Measurements from ENCODE around the gene ANKRD30A.
"Not testable (repeated sequence)": the region's sequence is repeated elsewhere in the genome, so short reads cannot be mapped to it uniquely, and the experiment has no call there.

ANKRD30A gene

GRCh38 chr10:37146443-37146842, 21.0 kb downstream of the ANKRD30A start:
- no peak for DNase-seq (ENCODE audit: extremely low read depth, low read depth)
- no peak for TF ChIP-seq CTCF (IDR thresholded peaks at IDR 0.05; ENCODE audit: low read depth, low read length)

- not testable (repeated sequence) for DNase-seq (ENCODE audit: extremely low read depth, low read depth)
Measured at GRCh38 chr10:37162430-37162829, 37.0 kb downstream of the ANKRD30A start.

- not testable (repeated sequence) for DNase-seq (ENCODE audit: extremely low read depth, low read depth)
Measured at GRCh38 chr10:37171945-37172344, 46.5 kb downstream of the ANKRD30A start.

- DNase-seq (ENCODE audit: extremely low read depth, low read depth), result not testable (repeated sequence)
Measured at GRCh38 chr10:37178296-37178695, 52.9 kb downstream of the ANKRD30A start.

- DNase-seq (ENCODE audit: extremely low read depth, low read depth), result not testable (repeated sequence)
Measured at GRCh38 chr10:37182719-37183118, 57.3 kb downstream of the ANKRD30A start.

GRCh38 chr10:37206132-37206531, 80.7 kb downstream of the ANKRD30A start:
- TF ChIP-seq CTCF (IDR thresholded peaks at IDR 0.05; ENCODE audit: low read depth, low read length), result no peak
- DNase-seq (ENCODE audit: extremely low read depth, low read depth), result no peak

GRCh38 chr10:37220866-37221265, 95.5 kb downstream of the ANKRD30A start:
- TF ChIP-seq CTCF (IDR thresholded peaks at IDR 0.05; ENCODE audit: low read depth, low read length), result no peak
- no peak for DNase-seq (ENCODE audit: extremely low read depth, low read depth)

- no peak for DNase-seq (ENCODE audit: extremely low read depth, low read depth)
Measured at GRCh38 chr10:37222046-37222445, 96.6 kb downstream of the ANKRD30A start.

GRCh38 chr10:37225163-37225562, 99.8 kb downstream of the ANKRD30A start:
- no peak for TF ChIP-seq CTCF (IDR thresholded peaks at IDR 0.05; ENCODE audit: low read depth, low read length)
- no peak for DNase-seq (ENCODE audit: extremely low read depth, low read depth)

More at GRCh38 chr10:37222046-37222445, 96.6 kb downstream of the ANKRD30A start:
- no peak for TF ChIP-seq CTCF (IDR thresholded peaks at IDR 0.05; ENCODE audit: low read depth, low read length)

GRCh38 chr10:37226524-37226923, 101.1 kb downstream of the ANKRD30A start:
- DNase-seq (ENCODE audit: extremely low read depth, low read depth), result no peak
- no peak for TF ChIP-seq CTCF (IDR thresholded peaks at IDR 0.05; ENCODE audit: low read depth, low read length)

Data from AG09319 (cell line).